ENCODE results near the gene TRAPPC2L.

The TRAPPC2L gene

DNA sequence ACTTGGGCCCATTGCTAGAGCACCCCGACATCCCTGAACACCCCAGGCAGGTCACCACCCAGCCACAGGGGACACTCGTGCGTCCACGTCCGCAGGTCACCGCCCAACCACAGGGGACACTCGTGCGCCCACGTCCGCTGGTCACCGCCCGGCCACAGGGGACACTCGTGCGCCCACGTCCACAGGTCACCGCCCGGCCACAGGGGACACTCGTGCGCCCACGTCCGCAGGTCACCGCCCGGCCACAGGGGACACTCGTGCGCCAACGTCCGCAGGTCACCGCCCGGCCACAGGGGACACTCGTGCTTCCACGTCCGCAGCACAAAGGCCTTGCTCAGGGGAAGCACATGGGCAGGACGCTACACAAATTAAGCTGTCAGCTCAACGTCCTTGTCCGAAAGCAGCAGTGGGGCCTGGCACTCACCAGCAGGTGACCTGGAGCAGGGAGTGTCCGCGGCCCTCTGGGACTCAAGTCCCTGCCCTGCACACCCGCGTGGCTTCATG is 17.8 kb upstream of the TRAPPC2L start:
- DNase-seq (ENCODE audit: low spot score) (peak; percentile 16), FAIRE-seq (peak; percentile 23)

DNA sequence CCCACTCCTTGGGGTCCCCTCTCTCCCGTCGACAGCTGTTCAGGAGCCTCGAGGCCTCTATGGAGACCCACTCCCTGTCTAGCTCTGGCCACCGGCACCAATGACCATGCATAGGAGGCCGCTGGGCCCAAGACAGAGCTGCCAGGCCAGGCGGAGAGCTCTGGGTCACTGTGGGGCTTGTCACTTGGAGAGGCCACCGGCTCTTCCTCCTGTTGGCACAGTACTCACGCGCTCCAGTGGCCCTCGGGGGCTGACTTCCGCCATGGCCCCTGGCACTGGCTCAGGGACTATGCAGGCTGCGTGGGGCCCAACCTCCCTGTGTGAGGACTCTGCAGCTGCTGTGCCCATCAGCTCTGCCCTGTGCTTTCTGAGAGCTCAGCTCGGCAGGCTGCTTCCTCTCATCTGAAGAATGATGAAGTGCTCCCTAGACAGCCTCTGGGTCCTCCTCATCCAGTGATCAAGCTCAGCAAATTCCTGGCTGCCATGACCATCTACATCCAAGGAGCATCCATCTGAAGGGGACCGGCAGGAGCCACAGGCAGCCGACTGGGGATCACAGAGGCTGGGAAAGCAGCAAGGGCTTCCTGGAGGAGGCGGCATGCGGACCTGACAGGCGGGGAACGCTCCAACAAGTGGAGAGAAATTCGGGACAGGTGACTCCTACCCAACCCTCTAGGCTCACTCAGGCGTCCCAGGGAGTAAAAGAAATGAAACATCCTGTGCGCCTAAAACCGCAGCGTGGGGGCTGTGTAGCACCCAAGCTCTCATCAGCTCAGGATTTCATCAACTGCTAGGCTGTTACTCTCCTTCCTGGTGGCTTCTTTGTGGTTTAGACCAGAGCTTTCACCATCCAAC is 17.0 kb upstream of the TRAPPC2L start:
- no peak for FAIRE-seq
- DNase-seq (ENCODE audit: low spot score), result no peak

GRCh38 chr16:88840600-88841215 is 16.2 kb upstream of the TRAPPC2L start:
- no peak for DNase-seq (ENCODE audit: low spot score)
- no peak for FAIRE-seq

DNA sequence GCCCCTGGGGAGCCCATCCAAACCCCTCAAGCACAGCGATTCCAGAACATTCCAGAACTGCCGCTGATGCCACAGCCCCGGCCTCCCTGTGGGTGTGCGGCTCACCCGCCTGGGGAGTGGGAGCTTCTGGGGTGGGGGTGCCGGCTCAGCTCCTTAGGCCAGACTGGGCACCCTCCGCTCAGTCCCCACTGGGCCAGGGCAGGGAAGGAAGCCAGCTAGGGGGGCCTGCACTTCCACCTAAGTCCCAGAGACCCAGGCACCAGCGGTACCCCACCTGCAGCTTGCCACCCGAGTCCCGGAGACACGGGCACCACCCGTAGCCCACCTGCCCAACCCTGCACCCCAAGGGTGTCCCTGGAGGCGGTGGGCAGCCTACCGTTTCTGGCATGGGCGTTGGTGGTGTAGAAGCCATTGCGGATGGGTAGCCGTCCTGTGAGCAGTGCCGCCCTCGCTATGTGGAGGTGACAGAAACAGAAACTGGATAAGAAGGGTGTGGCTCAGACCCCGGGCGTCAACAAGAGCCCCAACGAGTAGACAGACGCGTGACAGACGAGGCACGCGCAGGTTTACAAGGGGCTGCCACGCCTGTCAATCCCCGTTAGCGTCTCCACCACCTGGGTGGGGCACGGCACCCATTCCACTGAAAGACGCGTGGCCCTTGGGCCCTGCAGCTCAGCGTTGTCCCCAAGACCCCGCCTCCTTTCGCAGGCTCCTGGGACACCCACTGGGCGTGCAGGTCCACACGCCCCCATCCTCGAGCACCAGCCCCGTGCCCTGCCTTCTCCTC is 15.2 kb upstream of the TRAPPC2L start:
- DNase-seq (ENCODE audit: low spot score) (no peak), FAIRE-seq (no peak)

DNA sequence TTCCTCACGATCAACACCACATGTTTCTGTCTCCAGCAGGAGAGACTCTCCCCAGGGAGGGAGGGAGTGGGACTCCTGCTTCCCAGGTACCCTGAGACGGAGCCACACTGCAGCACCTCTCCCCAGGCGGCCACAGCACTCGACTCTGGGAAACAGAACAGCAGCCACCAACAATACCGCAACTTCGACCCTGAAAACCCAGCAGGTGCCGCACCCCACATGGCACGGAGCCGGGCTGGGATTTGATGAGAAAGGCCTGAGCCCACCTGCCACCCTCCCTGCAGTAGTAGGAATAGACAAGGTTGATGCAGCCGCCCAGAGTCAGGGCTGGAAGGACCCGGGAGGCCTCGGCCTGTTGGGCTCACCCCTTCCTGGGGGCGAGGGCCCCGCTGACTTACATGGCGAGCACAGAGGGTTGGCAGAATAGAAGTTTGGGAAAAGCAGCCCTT is 14.6 kb upstream of the TRAPPC2L start:
- no peak for DNase-seq (ENCODE audit: low spot score)
- no peak for FAIRE-seq

DNA sequence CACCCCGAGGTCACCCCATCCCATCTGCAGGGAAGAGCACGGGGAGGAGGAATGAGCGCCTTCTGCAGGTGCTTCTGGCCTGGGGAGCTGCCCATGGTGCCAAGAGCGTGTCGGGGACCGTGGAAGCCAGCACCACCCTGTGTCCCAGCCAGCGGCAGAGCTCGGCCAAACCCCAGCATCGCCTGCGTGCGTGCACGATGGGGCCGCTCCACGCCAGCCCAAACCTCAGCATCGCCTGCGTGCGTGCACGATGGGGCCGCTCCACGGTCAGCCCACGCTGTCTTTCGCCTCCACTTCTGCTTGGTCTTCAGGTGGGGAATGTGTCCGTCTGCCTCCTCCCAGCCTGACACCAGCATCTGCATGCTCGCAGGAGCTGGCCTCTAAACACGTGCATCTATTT is 14.1 kb upstream of the TRAPPC2L start:
- no peak for FAIRE-seq

DNA sequence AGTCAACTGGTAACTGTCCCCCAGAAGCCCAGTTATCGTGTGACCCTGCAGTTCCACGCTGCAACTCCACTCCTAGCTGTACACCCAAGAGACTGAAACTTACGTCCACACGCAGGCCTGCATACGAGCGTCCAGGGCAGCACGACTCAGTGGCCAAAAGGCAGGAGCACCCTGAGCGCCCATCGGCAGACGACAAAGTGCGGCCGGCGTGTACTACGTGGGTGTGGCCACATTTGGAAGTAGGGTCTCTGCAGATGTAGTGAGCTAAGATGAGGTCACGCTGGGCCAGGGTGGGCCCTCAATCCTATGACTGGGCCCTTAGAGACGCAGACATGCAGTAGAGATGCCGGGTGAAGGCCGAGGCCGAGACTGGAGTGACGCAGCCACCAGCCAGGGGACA is 13.7 kb upstream of the TRAPPC2L start:
- DNase-seq (ENCODE audit: low spot score) (no peak), FAIRE-seq (no peak)

More for the DNA sequence above, 14.1 kb upstream of the TRAPPC2L start:
- DNase-seq (ENCODE audit: low spot score), result no peak

DNA sequence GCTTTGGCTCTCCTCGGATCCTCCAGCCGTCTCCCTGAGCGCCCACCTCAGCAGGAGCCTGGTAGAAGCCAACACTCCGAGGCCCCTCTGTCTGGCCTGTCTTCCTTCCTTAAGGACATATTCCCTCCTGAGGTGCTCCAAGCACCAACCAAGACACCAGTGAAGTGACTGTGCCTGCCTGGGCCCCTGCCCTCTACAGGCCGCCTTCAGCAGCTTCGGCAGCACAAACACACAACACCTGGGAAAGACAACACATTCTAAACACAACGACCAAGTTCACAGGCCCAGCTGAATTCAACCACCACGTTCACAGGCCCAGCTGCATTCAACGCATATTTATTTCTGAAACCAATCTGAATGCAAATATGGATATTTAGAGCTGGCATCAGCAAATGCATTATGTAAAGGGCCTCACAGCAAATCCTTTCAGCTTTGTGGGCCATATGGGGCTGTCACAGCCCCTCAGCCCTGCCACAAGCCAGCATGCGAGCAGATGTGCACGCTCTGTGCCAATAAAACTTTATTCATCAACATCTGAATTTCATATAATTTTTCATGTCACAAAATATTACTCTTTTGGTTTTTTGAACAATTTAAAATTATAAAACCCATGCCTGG is 12.4 kb upstream of the TRAPPC2L start:
- DNase-seq (ENCODE audit: low spot score), result no peak
- no peak for FAIRE-seq

DNA sequence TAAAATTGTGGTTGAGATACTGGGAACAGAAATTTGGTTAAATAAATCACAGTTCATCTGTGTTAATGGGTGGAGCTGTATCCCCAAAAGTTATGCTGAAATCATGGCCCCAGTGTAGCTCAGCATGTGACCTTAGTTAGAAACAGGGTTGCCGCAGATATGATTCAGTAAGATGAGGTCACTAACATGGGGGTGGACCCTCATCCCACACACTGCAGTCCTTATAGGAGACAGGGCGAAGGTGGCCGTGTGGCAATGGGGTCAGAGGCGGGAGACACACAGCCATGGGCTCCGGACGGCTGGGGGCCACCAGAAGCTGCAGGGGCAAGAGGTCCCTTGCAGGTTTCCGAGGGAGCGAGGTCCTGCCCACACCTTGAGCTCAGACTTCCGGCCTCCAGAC is 10.8 kb upstream of the TRAPPC2L start:
- FAIRE-seq, result no peak
- no peak for DNase-seq (ENCODE audit: low spot score)

GRCh38 chr16:88847654-88848053 is 9.3 kb upstream of the TRAPPC2L start:
- no peak for DNase-seq (ENCODE audit: low spot score)
- FAIRE-seq, result no peak

DNA sequence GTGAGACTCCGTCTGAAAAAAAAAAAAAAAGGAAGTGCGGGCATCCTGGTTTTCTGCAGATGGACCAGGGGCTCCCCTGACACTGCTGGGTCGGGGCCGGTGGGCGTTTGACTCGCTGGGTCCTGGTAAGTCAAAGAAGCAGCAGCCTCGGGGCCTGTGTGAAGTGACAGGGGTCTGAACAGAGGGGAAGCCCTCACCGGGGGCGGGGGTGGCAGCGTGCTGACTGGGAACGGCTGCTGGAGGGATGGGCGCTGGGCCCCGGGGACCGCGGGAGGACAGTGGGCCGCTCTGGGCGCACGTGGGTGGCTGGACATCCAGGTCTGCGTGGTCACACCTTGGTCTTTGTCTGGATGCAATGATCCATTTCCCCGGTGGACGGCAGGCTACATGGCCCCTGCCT is 8.4 kb upstream of the TRAPPC2L start:
- FAIRE-seq (no peak), DNase-seq (ENCODE audit: low spot score) (no peak)

GRCh38 chr16:88850531-88851199 is 6.3 kb upstream of the TRAPPC2L start:
- FAIRE-seq (no peak), DNase-seq (ENCODE audit: low spot score) (no peak)

- no peak for FAIRE-seq
- no peak for DNase-seq (ENCODE audit: low spot score)
Observed at GRCh38 chr16:88851616-88852015, 5.3 kb upstream of the TRAPPC2L start.

- FAIRE-seq (no peak), DNase-seq (ENCODE audit: low spot score) (no peak)
Observed at GRCh38 chr16:88853325-88853941, 3.5 kb upstream of the TRAPPC2L start.

- FAIRE-seq (no peak), DNase-seq (ENCODE audit: low spot score) (peak; percentile 22)
Observed at GRCh38 chr16:88854306-88855111, 2.4 kb upstream of the TRAPPC2L start.

- DNase-seq (ENCODE audit: low spot score) (no peak), FAIRE-seq (no peak)
Observed at GRCh38 chr16:88855176-88855575, 1.8 kb upstream of the TRAPPC2L start.

GRCh38 chr16:88855736-88856121 is 1.2 kb upstream of the TRAPPC2L start:
- FAIRE-seq, result no peak
- no peak for DNase-seq (ENCODE audit: low spot score)

DNA sequence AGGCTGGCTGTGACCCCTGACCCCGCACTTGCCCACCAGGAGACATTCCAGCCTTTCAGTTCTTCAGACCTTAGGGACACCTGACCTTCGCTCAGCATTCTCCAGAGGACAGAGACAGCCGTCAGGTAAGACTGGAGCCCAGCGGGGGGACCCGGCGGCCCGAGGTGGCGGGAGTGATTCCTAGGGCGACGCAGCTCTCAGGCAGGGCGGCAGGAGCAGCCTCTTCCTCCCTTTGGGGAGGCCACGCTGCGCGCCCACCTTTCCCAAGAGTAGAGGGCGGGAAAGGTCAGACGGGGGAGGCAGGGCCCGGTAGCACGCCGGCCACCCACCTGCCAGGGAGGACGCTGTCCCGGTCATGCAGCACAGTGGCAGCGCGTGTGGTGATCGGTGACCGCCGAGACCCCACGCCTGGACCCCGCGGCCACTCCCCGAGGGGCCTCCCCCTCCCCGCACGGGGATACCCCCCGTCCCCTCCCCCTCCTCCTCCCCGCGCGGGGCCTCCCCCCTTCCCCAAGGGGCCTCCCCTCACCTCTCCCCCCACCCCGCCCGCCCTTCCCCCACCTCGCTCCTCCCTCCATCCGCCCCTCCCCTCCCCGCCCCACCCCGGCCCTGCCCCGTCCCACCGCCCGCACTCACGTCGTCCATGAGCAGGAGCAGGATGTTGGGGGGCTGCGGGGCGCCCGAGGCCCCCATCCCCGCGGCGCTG is 652 bp upstream of the TRAPPC2L start:
- DNase-seq (ENCODE audit: low spot score), result no peak
- FAIRE-seq, result no peak

- no peak for FAIRE-seq
Observed at GRCh38 chr16:88857728-88858339, 907 bp downstream of the TRAPPC2L start.

More at GRCh38 chr16:88857728-88858339, 907 bp downstream of the TRAPPC2L start:
- DNase-seq (ENCODE audit: low spot score), result peak; percentile 88

All from urothelium cell line (cell line).